HL-60/S4 treated with phorbol 12-myristate 13-acetate at 8.2 ng/mL for 4 days and 3 days (cell line): ENCODE results near the gene QSOX2.

Experiments used
- in situ Hi-C: fragments of 300-500 bp; cut with MboI; formaldehyde crosslinking; loops from 2 replicates; pipeline ENCODE4 v1.15.0; 2022; ENCODE audit warnings: low sequenced_read_pairs

Gene QSOX2

DNA sequence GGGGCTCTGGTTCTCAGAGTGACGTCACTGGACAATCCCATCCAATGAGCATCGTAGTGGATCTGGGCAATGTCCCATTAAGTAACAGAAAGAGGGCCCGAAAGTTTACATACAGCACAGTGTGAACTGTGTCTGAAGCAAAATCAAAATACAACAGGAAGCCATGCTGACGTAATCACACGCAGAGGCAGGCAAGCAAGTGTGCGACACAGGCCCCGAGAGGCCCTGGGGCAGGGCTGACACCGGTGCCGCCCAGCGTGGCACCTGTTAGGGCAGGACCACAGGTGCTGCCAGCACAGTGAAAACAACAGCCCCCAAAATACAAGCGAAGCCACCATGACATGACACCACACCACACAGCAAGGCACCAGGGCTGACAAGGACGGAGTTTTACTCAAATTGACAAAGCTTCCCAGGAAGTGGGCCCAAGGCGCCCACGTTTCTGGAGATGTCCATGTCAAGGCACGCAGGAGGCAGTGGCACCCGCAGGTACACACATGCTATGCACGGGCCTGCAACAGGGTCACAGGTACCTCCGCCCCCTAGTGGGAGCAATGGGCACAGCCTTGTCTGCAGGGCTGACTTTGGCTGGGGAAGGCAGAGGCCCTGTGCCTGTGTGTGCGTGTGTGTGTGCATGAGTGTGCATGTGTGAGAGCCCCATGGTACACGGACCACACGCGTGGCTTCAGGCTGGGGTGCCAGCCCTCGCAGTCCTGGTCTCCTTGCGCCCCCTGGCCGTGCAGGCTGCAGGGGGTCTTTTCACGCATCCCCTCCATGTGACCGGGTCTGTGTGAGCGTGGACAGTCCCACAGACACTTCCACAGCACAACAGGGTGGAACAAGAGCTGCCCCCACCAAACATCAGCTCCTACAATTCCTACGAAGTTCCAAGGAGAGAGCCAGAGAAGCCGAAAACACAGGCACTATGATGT, 19.6 kb downstream of the QSOX2 start:
- in situ Hi-C loops: no loop called here

GRCh38 chr9:136225366-136225747, 20.3 kb downstream of the QSOX2 start:
- in situ Hi-C loops: no loop called here

GRCh38 chr9:136223871-136224640, 21.6 kb downstream of the QSOX2 start:
- in situ Hi-C loops: no loop called here

DNA sequence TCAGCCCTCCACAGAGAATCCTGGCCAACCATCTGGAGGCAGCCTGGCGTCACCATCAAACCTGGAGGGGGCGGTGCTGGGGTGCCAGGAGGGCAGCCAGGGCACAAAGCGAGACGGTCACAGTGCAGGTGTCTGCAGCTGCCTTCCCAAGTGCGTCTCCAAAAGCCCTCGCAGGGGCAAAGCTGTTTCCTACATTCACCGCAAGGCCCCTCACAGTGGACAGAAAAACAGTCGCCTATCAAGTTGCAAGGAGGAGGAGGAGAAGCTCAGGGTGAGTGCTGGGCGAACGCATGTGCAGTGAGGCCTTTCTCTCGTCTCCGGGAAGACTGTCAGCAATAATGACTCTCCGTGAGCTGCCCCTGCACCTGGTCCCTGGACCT, 22.7 kb downstream of the QSOX2 start:
- in situ Hi-C loops: no loop called here

GRCh38 chr9:136222166-136222905, 23.3 kb downstream of the QSOX2 start:
- in situ Hi-C loops: no loop called here

GRCh38 chr9:136220017-136220729, 25.4 kb downstream of the QSOX2 start:
- in situ Hi-C loops: no loop called here

DNA sequence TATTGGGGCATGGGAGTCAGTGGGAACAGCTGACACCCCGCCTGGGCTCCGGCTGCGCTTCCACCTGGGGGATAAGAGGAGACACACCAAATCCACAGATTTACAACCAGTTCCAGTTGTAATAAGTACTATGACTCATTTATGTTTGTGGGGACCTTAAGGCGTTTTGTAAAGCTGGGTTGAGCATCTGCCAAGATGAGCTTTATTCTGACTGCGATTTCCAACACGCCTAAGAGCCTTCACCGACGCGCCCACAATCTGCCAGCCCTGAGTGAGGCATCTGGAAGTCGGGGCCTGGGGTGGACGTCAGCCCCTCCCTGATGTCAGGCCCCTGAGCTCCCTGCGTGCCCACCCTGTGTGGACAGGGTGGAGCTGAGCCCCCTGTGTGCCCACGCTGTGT, 26.3 kb downstream of the QSOX2 start:
- in situ Hi-C loops: no loop called here

- in situ Hi-C loops: no loop called here
Measured at GRCh38 chr9:136218673-136219072, 26.9 kb downstream of the QSOX2 start.

- in situ Hi-C loops: no loop called here
Measured at GRCh38 chr9:136218271-136218670, 27.3 kb downstream of the QSOX2 start.

- in situ Hi-C loops: no loop called here
Measured at GRCh38 chr9:136216541-136217244, 28.9 kb downstream of the QSOX2 start.

DNA sequence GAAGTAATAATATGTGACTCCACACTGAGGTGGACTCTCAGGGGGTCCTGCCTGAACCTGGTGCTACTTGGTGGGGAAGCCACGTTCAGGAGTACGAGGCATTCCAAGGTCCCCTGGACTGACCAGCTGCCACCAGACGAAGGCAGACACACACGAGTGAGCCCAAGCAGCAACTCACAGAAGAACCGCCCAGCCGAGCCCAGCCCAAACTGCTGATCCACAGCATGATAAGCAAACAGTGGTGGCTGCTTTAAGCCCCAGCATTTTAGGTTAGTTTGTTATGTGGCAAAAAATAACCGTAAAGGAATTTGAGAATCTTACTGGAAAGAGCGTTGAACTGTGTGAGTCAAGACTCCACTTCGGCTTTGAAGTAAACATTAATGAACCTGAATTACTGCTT, 31.9 kb downstream of the QSOX2 start:
- in situ Hi-C loops: no loop called here

GRCh38 chr9:136212345-136212950, 33.2 kb downstream of the QSOX2 start:
- in situ Hi-C loops: no loop called here

GRCh38 chr9:136211441-136212344, 33.9 kb downstream of the QSOX2 start:
- in situ Hi-C loops: no loop called here

DNA sequence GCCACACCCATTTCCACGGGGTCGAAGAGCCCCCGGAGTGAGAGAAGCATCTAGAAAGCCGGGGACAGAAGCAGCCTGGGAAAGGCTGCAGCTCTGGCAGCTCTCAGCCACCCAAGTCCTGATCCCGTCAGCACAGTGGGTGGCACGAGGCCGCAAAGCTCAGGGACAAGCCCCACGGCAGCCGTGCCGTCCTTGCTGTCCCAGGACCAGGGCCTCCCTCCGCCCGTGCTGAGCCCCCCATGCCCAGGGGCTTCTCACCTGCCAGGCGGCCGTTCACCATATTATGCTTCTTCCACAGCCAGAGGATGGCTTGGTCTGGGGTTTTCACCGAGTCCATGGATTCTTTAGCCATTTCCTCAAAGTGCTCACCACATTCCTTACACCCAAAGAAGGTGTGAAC, 34.6 kb downstream of the QSOX2 start:
- in situ Hi-C loops: no loop called here

GRCh38 chr9:136210276-136210675, 35.3 kb downstream of the QSOX2 start:
- in situ Hi-C loops: no loop called here

GRCh38 chr9:136209786-136210185, 35.8 kb downstream of the QSOX2 start:
- in situ Hi-C loops: no loop called here

DNA sequence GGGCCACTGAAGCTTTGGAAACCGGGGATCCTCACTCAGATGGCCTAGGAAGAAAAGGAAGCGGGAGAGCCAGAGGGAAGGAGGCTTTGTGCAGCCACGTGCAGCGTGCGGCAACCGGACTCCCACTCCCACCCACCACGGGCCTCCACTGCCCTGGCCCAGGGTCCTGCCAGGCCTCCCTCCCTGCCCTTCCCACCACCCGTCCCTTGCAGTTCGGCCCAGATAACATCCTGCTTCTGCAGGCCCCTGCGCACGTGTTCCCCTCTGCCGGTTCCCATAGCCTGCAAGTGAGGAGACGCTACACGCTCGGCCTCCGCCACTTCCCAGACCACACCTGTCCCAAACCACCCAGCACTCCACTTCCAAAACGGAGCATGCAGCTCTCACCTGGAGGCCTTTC, 36.4 kb downstream of the QSOX2 start:
- in situ Hi-C loops: no loop called here

- in situ Hi-C loops: no loop called here
Measured at GRCh38 chr9:136208675-136209074, 36.9 kb downstream of the QSOX2 start.

DNA sequence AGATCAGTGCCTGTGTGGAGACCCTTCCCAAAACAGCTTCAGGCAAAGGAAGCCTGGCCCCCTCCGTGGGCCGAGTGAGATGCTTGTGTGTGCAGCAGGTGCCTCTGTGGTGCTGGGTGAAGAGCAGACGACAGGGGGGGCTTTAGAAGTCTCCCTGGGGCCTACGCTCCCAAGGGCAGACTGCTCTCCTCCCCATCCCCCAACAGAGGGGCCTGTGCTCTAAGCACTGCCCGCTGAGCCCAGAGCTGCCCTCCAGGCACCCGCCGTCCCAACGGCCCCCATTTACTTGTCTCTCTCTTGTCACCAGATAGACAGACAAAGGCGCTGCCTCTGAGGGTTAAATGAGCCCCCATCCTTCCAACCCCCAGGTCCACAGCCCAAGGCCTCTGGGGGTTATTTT, 38.0 kb downstream of the QSOX2 start:
- in situ Hi-C loops: no loop called here
